Activated T-cell treated with anti-CD3 and anti-CD28 coated beads, Interleukin-2, amount 50 U/mL, for 48 hours (primary cell): Measurements from ENCODE around the gene GOLGA3.

Experiments used
- DNase-seq, 2 experiments: peaks; one replicate each; pipeline ENCODE4 v3.0.0-alpha.2; 2020

Gene GOLGA3

DNA sequence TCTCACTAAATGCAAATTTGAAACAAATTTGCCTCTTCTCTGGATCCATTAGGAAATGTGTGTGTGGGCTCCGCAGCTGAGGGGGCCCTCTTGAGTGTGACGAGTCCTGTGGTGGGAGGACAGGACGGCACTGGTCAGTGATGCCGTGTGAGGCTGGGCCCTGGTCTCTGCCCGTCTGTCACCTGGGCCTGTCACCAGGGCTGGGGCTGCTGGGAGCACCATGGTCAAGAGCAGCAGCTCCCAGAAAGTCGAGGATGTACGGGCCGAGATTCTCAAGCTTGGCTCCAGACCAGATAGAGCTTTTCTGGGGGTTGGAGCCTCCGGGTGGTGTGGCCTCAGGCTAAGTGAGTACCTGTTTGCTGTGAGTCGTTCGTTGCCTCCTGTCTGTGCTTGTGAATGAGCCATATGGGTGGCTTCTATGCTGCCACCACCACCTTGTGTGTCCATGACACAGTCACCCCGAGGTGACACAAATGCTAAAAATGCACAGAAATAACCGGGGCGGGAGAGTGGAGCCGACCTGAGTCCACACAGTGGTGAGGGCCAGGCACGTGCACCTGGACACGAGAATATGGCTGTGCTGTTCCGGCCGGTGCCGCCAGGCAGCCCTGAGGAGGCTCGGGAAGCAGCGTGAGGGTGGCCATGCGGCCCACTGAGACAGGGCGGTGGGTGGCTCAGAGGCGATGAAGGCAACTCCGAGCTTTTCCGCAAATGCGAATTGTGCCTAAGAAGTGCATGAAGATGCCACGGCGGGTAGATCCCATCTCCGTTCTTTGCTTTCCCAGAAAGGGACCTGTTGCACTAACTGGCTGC lies 109.3 kb downstream of the GOLGA3 start:
- no peak for DNase-seq
